K562 (cell line): ENCODE data around the gene ZFP92. TPM values are rescaled to one million over a fixed set of nuclear protein-coding genes. Genes with fewer than 3 reads are reported as not detected.
A peak's percentile ranks its signal among the peaks of the same experiment; 100 is the strongest.

Experiments used
- ATAC-seq: fragments of 200-7000 bp; cut with Tn5 transposase; 3 replicates; pipeline ENCODE4 v1.9.1; 2020; ENCODE audit warnings: moderate library complexity
- BruUV-seq: library from RNA; stranded (reverse); fragments of 400-500 nt; replicated peaks from 2 replicates; lab custom pipeline; 2021; lab: Mats Ljungman, UMichigan
- CTCF ChIA-PET: fragments of 300-600 bp; formaldehyde crosslinking; extraction: SDS; loops from one replicate; lab custom pipeline; 2021; ENCODE audit warnings: low intra/inter-chr PET ratio; lab: Yijun Ruan, JAX
- POLR2A ChIA-PET: fragments of 300-600, 350-650 bp; sonication (Branson Sonifier 250); formaldehyde crosslinking; extraction: SDS; loops from one replicate; lab custom pipeline; 2021; ENCODE audit warnings: antibody characterized with exemption, inconsistent platforms; lab: Yijun Ruan, JAX
- DNase-seq, 4 experiments: peaks; one replicate each; pipeline versions ENCODE4 v3.0.0 to v3.0.0-alpha.2; 2011 to 2018; ENCODE audit warnings: low spot score in 3 of 4, mixed read lengths in 3 of 4; ENCODE audit errors: extremely low read depth in 1 of 4
- FAIRE-seq: peaks from 2 replicates; lab custom pipeline; 2011; peaks lifted over from hg19 to GRCh38; lab: Jason Lieb, UNC
- H2AFZ ChIP-seq: 2 replicates; pipeline ENCODE4 v1.6.0; 2011; ENCODE audit warnings: low read depth, low read length, control low read depth, inconsistent platforms
- H3K27ac ChIP-seq: fragments of 200-600 bp; 3 replicates; pipeline ENCODE4 v1.8.0; 2011; ENCODE audit warnings: low read depth, mild to moderate bottlenecking, control low read depth, inconsistent platforms, low read length, moderate library complexity, mixed read lengths; ENCODE audit errors: extremely low read depth
- H3K27me3 ChIP-seq, 2 experiments: fragments of 300-600 bp in 1 of 2; 2 replicates in 1 of 2; 3 replicates in 1 of 2; pipeline versions ENCODE4 v1.6.0 to v1.8.0; 2011; ENCODE audit warnings: inconsistent platforms in 2 of 2, low read length in 2 of 2, mild to moderate bottlenecking in 1 of 2, mixed read lengths in 1 of 2, moderate library complexity in 1 of 2; ENCODE audit not compliant: control insufficient read depth in 2 of 2, insufficient read depth in 2 of 2
- H3K36me3 ChIP-seq: fragments of 300-600 bp; 3 replicates; pipeline ENCODE4 v1.8.0; 2011; ENCODE audit warnings: mild to moderate bottlenecking, low read length, inconsistent platforms; ENCODE audit not compliant: control insufficient read depth, insufficient read depth
- H3K4me1 ChIP-seq, 2 experiments: fragments of 200-600 bp in 1 of 2; replicated peaks in 1 of 2; 2 replicates in 1 of 2; 3 replicates in 1 of 2; pipeline versions ENCODE4 v1.5.1 to v1.8.0; 2011; ENCODE audit warnings: inconsistent platforms in 2 of 2, low read length in 2 of 2, mild to moderate bottlenecking in 1 of 2, mixed read lengths in 1 of 2, moderate library complexity in 1 of 2; ENCODE audit not compliant: control insufficient read depth in 2 of 2, insufficient read depth in 2 of 2
- H3K4me2 ChIP-seq: 2 replicates; pipeline ENCODE4 v1.6.1; 2011; ENCODE audit warnings: low read length, control low read depth, inconsistent platforms, mixed read lengths; ENCODE audit not compliant: insufficient read depth
- H3K4me3 ChIP-seq: fragments of 200-600 bp; sonication (generic), shearing (Covaris generic); 2 replicates; pipeline ENCODE4 v1.5.1; 2016; ENCODE audit warnings: control low read depth, inconsistent platforms
- H3K79me2 ChIP-seq: fragments of 200-600 bp; 3 replicates; pipeline ENCODE4 v1.8.0; 2011; ENCODE audit warnings: low read length, inconsistent platforms; ENCODE audit not compliant: control insufficient read depth, insufficient read depth
- H3K9ac ChIP-seq, 2 experiments: 2 replicates each; pipeline versions ENCODE4 v1.6.0 to v1.6.1; 2011; ENCODE audit warnings: low read depth in 2 of 2, low read length in 2 of 2, control low read depth in 1 of 2, inconsistent platforms in 1 of 2, mild to moderate bottlenecking in 1 of 2, mixed read lengths in 1 of 2; ENCODE audit not compliant: insufficient read depth in 1 of 2
- H3K9me1 ChIP-seq: one replicate; pipeline ENCODE4 v1.6.0; 2011; ENCODE audit warnings: inconsistent platforms, mild to moderate bottlenecking, low read length, moderate library complexity; ENCODE audit not compliant: control insufficient read depth, insufficient read depth
- H3K9me3 ChIP-seq: replicated peaks from 2 replicates; pipeline ENCODE4 v1.5.1; 2011; ENCODE audit warnings: low read depth, low read length, inconsistent platforms; ENCODE audit not compliant: control insufficient read depth, insufficient read depth
- H4K20me1 ChIP-seq: replicated peaks from 2 replicates; pipeline ENCODE4 v1.6.1; 2011; ENCODE audit warnings: low read length, inconsistent platforms, mixed read lengths; ENCODE audit not compliant: control insufficient read depth, insufficient read depth
- RAD21 ChIP-seq, 2 experiments: fragments of 250-450 bp in 1 of 2; fragments of 450-650 bp in 1 of 2; sonication (Bioruptor Pico) in 1 of 2; formaldehyde crosslinking in 1 of 2; IDR thresholded peaks in 1 of 2; conservative IDR thresholded peaks in 1 of 2; 2 replicates each; pipeline versions ENCODE4 v1.4.0 to v1.8.0; 2020 to 2022; ENCODE audit warnings: mild to moderate bottlenecking in 2 of 2, moderate library complexity in 1 of 2
- ZNF175 ChIP-seq: fragments of 200-800 bp; sonication (Bioruptor generic); IDR thresholded peaks from 2 replicates; pipeline ENCODE4 v1.6.1; 2016; ENCODE audit warnings: low read depth, mild to moderate bottlenecking, missing genetic modification characterization, missing compliant biosample characterization
- WGBS: fragments of 100-300 bp; shearing (Covaris generic); methylation state at CpG from one replicate; pipeline ENCODE4 v1.1.6; 2016; ENCODE audit warnings: low coverage, mixed read lengths; ENCODE audit not compliant: insufficient coverage; ENCODE audit errors: missing lambda C conversion rate; 5-methylcytosine and 5-hydroxymethylcytosine counted together
- in situ Hi-C: fragments of 300-500 bp; cut with MboI; formaldehyde crosslinking; loops from 4 replicates; pipeline ENCODE4 v1.15.0; 2018; ENCODE audit warnings: inconsistent platforms, mixed read lengths
- intact Hi-C: fragments of 100-400 bp; cut with micrococcal nuclease; formaldehyde crosslinking; loops from 2 replicates; pipeline ENCODE4 v1.14.2; 2022
- polyA plus RNA-seq, 8 experiments: library from polyadenylated mRNA; depleted of rRNA in 4 of 8; stranded (reverse) in 5 of 8; unstranded in 3 of 8; fragments of >200 nt; fragmentation: Nextera tagmentation in 2 of 8; fragmentation: Illumina TruSeq in 1 of 8; extraction: Ambion mirVana in 2 of 8; extraction: Trizol in 1 of 8; gene quantifications; 2 replicates each; pipeline versions ENCODE4 v1.2.1 to v1.2.3, GENCODE V29; 2011 to 2014; ENCODE audit warnings: inconsistent platforms in 1 of 8, missing spikeins in 1 of 8
- total RNA-seq, 7 experiments: library from RNA; depleted of rRNA in 6 of 7; stranded (reverse); fragments of >200 nt in 6 of 7; fragmentation: Illumina TruSeq in 2 of 7; extraction: Trizol in 2 of 7; gene quantifications; 2 replicates each; pipeline versions ENCODE4 v1.2.1 to v1.2.3, GENCODE V29; 2011 to 2021; ENCODE audit warnings: low replicate concordance in 1 of 7
- TF ChIP-seq, protein P1 (sequence below), 3 experiments: IDR thresholded peaks in 2 of 3; conservative IDR thresholded peaks in 1 of 3; 2 replicates each; pipeline ENCODE4 v1.5.1; 2011 to 2012; ENCODE audit warnings: low read length in 3 of 3, mild to moderate bottlenecking in 3 of 3, control low read depth in 2 of 3, improper control_type of control experiment in 1 of 3, inconsistent platforms in 1 of 3, low read depth in 1 of 3, mixed read lengths in 1 of 3, moderate library complexity in 1 of 3; ENCODE audit not compliant: insufficient read depth in 2 of 3

Gene ZFP92
- total and polyA plus RNA-seq, 9 of the 15 experiments (the other 6 are each of a cell fraction or from before 2014, with no cell fraction given): 0.32 to 3.3 (median 1.8) TPM

DNA sequence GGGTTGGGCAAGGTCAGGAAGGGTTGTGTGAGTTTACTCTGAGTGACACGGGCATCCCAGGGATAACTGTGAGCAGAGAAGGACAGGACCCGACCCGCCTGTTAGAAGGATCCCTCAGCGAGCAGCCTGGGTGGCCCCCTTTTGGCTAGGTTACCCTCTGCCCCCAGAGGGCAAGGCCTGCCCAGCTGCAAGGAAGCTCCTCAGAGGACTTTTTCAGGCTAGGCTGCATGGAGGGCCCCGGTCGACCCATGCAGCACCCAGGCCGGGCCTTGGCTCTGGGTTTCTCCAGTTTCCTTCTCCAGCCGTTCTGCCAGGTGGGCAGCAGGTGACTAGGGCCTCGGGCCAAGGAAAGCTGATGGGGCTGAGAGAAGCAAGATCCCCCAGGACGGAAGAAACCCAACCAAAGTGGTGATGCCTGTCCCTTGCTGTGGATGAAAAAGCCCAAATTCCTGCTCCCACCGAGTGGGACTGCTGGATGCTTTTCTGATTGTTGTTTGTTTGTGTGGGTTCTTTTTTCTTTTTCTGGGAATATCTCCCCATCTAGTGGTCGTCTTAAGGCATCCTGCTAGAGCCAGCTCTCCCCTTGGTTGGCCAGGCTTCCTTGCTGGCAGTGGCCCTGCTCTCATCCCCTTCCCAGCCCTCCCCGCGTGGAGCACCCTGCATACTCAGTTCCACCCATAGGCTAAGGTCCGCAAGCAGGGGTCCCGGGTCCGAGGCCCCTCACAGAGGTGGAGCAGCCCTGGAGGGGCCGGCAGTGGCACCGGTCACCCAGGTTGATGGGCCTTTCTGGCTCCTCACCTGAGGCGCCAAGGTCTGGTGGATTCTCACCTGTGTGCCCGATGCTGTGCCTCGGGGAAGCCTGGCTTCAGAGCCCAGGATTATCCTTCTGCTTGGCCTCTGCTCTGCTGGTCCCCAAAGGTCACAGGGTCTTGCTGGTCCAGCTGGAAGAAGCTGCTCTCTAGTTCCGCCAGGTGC is 1.8 kb downstream of the ZFP92 start:
- no peak for FAIRE-seq
- ChIA-PET POLR2A (interaction anchor here (0.6 kb wide), 1 partner anchor 12 kb away, joined by 3 read pairs; no protein-coding TSS in a partner anchor), CTCF (no interaction called here)
- no peak overlapping the region for H3K4me3 ChIP-seq
- TF ChIP-seq RAD21 (CRISPR knock-in tag; conservative IDR thresholded peaks at IDR 0.05 in 1 of 2, IDR thresholded peaks at IDR 0.05 in 1 of 2): peak; percentile 17 to 27; a peak in 1 of 4 replicates
- TF ChIP-seq ZNF175 (CRISPR knock-in tag): no peak
- TF ChIP-seq, protein P1, sequence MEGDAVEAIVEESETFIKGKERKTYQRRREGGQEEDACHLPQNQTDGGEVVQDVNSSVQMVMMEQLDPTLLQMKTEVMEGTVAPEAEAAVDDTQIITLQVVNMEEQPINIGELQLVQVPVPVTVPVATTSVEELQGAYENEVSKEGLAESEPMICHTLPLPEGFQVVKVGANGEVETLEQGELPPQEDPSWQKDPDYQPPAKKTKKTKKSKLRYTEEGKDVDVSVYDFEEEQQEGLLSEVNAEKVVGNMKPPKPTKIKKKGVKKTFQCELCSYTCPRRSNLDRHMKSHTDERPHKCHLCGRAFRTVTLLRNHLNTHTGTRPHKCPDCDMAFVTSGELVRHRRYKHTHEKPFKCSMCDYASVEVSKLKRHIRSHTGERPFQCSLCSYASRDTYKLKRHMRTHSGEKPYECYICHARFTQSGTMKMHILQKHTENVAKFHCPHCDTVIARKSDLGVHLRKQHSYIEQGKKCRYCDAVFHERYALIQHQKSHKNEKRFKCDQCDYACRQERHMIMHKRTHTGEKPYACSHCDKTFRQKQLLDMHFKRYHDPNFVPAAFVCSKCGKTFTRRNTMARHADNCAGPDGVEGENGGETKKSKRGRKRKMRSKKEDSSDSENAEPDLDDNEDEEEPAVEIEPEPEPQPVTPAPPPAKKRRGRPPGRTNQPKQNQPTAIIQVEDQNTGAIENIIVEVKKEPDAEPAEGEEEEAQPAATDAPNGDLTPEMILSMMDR (IDR thresholded peaks at IDR 0.05 in 2 of 3, conservative IDR thresholded peaks at IDR 0.05 in 1 of 3; ENCODE audit: insufficient read depth in 2 of 3, low read depth in 1 of 3, low read length in 3 of 3): peak in 2 of 3 experiments; percentile 26 to 39; a peak in 2 of 6 replicates
- H3K27ac ChIP-seq: no peak overlapping the region
- no peaks in the 10 kb centered on the region for H3K9me3 ChIP-seq
- BruUV-seq: TSS peak; percentile 36
- no peak for DNase-seq
- intact Hi-C loops (no loop called here), in situ Hi-C loops (no loop called here)
- 0 out of 3 replicates have a peak, but pooled peaks cover 3% of the 10 kb centered on the region for H3K36me3 ChIP-seq
- ATAC-seq: no peak
- no peaks in the 10 kb centered on the region for H4K20me1 ChIP-seq
- peaks cover 14% of the 10 kb centered on the region for H3K79me2 ChIP-seq
- peak overlapping the region in 1 of 2 experiments; percentile 68; a peak in 2 of 4 replicates for H3K9ac ChIP-seq
- H2AFZ ChIP-seq: no peak overlapping the region
- H3K4me2 ChIP-seq: no peak overlapping the region; the same call in 1 of the 2 replicates
- 71% methylated on average over 12 of the region's 23 CpGs for WGBS
- no peaks in the 10 kb centered on the region for H3K9me1 ChIP-seq
- peaks cover 22 to 60% of the 10 kb centered on the region in 2 experiments for H3K4me1 ChIP-seq
- no peaks in the 10 kb centered on the region for H3K27me3 ChIP-seq
